ENCODE measurements around the gene ZNF768. TPM values are rescaled to one million over a fixed set of nuclear protein-coding genes. Genes with fewer than 3 reads are reported as not detected.

Gene ZNF768
- total and polyA plus RNA-seq, 2 of the 13 experiments (the other 11 are each of a cell fraction or from before 2014, with no cell fraction given) = 26.7 to 34.4 TPM

DNA sequence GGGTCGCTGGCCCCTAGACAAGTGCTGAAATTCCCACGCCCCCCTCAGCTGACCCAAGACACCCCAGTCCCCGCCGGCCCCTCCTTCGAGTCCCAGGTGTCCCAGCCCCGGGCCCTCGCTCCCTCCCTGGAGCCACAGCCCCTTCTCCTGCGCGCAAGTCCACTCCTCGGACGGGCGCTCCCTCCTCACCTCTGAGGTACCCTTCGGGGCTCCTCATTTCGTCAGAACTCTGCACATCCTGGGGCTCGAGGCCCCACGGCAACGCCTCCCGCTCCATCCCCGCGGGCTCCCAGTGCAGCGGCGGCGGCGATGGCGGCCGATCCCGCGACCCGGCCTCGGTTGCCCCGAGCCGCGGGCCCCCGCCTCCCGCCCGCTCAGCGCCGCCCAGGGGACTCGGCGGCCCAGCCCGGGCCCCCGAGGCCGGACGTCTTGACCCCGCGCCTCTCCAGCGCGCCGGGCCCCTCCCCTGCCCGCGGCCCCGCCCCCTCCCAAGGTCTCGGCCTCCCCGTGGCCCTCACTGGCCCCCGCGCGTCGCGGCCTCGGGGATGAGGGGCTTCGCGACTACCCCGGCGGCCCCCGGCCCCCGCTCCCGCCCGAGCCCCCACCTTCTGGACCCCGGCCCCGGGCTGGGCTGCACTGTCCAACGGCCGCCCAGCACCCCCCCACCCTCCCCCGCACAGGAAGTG, at the start of gene ZNF768 (continued):
- TF ChIP-seq, protein P1, sequence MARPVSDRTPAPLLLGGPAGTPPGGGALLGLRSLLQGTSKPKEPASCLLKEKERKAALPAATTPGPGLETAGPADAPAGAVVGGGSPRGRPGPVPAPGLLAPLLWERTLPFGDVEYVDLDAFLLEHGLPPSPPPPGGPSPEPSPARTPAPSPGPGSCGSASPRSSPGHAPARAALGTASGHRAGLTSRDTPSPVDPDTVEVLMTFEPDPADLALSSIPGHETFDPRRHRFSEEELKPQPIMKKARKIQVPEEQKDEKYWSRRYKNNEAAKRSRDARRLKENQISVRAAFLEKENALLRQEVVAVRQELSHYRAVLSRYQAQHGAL (CRISPR knock-in tag; IDR thresholded peaks at IDR 0.05; ENCODE audit: not compliant biosample characterization) = no peak
- no peak; the same call in 1 of the 2 replicates for TF ChIP-seq AHR (CRISPR knock-in tag; IDR thresholded peaks at IDR 0.05)
- no peak for TF ChIP-seq TEAD2 (CRISPR knock-in tag; IDR thresholded peaks at IDR 0.05)
- no peak for TF ChIP-seq U2AF1 (optimal IDR thresholded peaks at IDR 0.05; ENCODE audit: low read depth, low read length)
- no peak for TF ChIP-seq RFX5 (IDR thresholded peaks at IDR 0.05; ENCODE audit: low read depth, low read length)
- TF ChIP-seq IRX3 (CRISPR knock-in tag; IDR thresholded peaks at IDR 0.05; ENCODE audit: borderline replicate concordance, low read depth) = peak; percentile 47; the same call in 1 of the 2 replicates
- no peak for TF ChIP-seq STAG1 (CRISPR knock-in tag; IDR thresholded peaks at IDR 0.05)
- no peak for TF ChIP-seq ATRX (CRISPR knock-in tag; IDR thresholded peaks at IDR 0.05; ENCODE audit: borderline replicate concordance)
- TF ChIP-seq KDM4B (CRISPR knock-in tag; IDR thresholded peaks at IDR 0.05) = no peak
- no peak for TF ChIP-seq HMGXB3 (CRISPR knock-in tag; IDR thresholded peaks at IDR 0.05; ENCODE audit: borderline replicate concordance)
- TF ChIP-seq ZBED4 (CRISPR knock-in tag; IDR thresholded peaks at IDR 0.05; ENCODE audit: borderline replicate concordance) = no peak
- no peak for TF ChIP-seq NCOA5 (CRISPR knock-in tag; IDR thresholded peaks at IDR 0.05)
- no peak for TF ChIP-seq ZNF382 (CRISPR knock-in tag; IDR thresholded peaks at IDR 0.05; ENCODE audit: borderline replicate concordance)
- TF ChIP-seq MED13 (CRISPR knock-in tag; IDR thresholded peaks at IDR 0.05) = no peak
- TF ChIP-seq DMAP1 (CRISPR knock-in tag; IDR thresholded peaks at IDR 0.05) = no peak
- TF ChIP-seq ZNF253 (CRISPR knock-in tag; IDR thresholded peaks at IDR 0.05; ENCODE audit: borderline replicate concordance) = no peak
- TF ChIP-seq MATR3 (CRISPR knock-in tag; IDR thresholded peaks at IDR 0.05) = no peak
- no peak for TF ChIP-seq ATF5 (CRISPR knock-in tag; IDR thresholded peaks at IDR 0.05; ENCODE audit: low read depth)
- no peak for TF ChIP-seq HMG20A (CRISPR knock-in tag; IDR thresholded peaks at IDR 0.05; ENCODE audit: borderline replicate concordance)
- TF ChIP-seq JUN (CRISPR knock-in tag; IDR thresholded peaks at IDR 0.05) = no peak
- TF ChIP-seq ZNF703 (CRISPR knock-in tag; IDR thresholded peaks at IDR 0.05; ENCODE audit: borderline replicate concordance) = no peak
- no peak for TF ChIP-seq ZKSCAN8 (CRISPR knock-in tag; IDR thresholded peaks at IDR 0.05; ENCODE audit: borderline replicate concordance)

All from HepG2 (cell line).